ENCODE measurements around the gene SAMM50. TPM values are rescaled to one million over a fixed set of nuclear protein-coding genes. Genes with fewer than 3 reads are reported as not detected.

SAMM50 gene
- total and polyA plus RNA-seq, 10 of the 15 experiments (the other 5 are each of a cell fraction or from before 2014, with no cell fraction given) = 38.2 to 126 (median 62.4) TPM

- WGBS (ENCODE audit: insufficient coverage, insufficient replicate concordance, low lambda C conversion rate, missing lambda C conversion rate) = 86% methylated on average over 21 of the region's 21 CpGs
- Histone ChIP-seq H4K20me1 (ENCODE audit: control insufficient read depth, insufficient read depth) (0 out of 2 replicates have a peak, but pooled peaks cover 2% of the 10 kb centered on the region), H3K4me1 (ENCODE audit: control insufficient read depth, insufficient read depth, low read length) (peaks cover 23% of the 10 kb centered on the region), H3K27me3 (replicated peaks in 1 of 2; ENCODE audit: control insufficient read depth in 2 of 2, insufficient read depth in 2 of 2, low read length in 1 of 2) (no peaks in the 10 kb centered on the region), H3K79me2 (ENCODE audit: control insufficient read depth, insufficient read depth, low read length) (peaks cover 89% of the 10 kb centered on the region), H2AFZ (ENCODE audit: control insufficient read depth, low read depth, low read length) (no peak overlapping the region), H3K4me2 (ENCODE audit: control insufficient read depth, insufficient read depth) (peak overlapping the region; percentile 47), H3K9ac (ENCODE audit: control insufficient read depth, insufficient read depth, low read length) (no peak overlapping the region), H3K9me3 (replicated peaks; ENCODE audit: control insufficient read depth, insufficient read depth, low read length) (no peaks in the 10 kb centered on the region; the same call in 2 of the 3 replicates), H3K4me3 (no peak overlapping the region), H3K36me3 (ENCODE audit: control insufficient read depth in 2 of 2, insufficient read depth in 2 of 2, low read length in 1 of 2) (peaks cover 4 to 30% of the 10 kb centered on the region in 2 experiments), H3K27ac (ENCODE audit: control insufficient read depth, insufficient read depth) (peak overlapping the region; percentile 28; the same call in 1 of the 2 replicates)
- in situ Hi-C loops (cut with MboI) (loop anchor here (10.0 to 25.0 kb wide), 2 partner anchors 1107 to 1369 kb away; no protein-coding TSS in a partner anchor), intact Hi-C loops (cut with micrococcal nuclease; ENCODE audit: unreplicated experiment) (no loop called here)
- DNase-seq (ENCODE audit: low read depth, low spot score) = no peak
- ChIA-PET RAD21 (ENCODE audit: unreplicated experiment) (interaction anchor here (1.2 kb wide), 1 partner anchor 38 kb away, joined by 3 read pairs; no protein-coding TSS in a partner anchor), CTCF (interaction anchor here (2.9 kb wide), 1 partner anchor 38 kb away, joined by 12 read pairs; no protein-coding TSS in a partner anchor), POLR2A (interaction anchor here (0.6 kb wide), 1 partner anchor 9 kb away, joined by 3 read pairs; no protein-coding TSS in a partner anchor), SMC1A (ENCODE audit: uncharacterized antibody, unreplicated experiment) (interaction anchor here (1.1 to 1.6 kb wide), 5 partner anchors 11 to 38 kb away, joined by 3 to 5 read pairs (median 3); no protein-coding TSS in a partner anchor)
- no peak for FAIRE-seq
- ATAC-seq = no peak
- no TSS peak for BruUV-seq (replicated peaks)
- TF ChIP-seq KAT2A (conservative IDR thresholded peaks at IDR 0.05; ENCODE audit: control insufficient read depth, low read depth, low read length) (no peak), MLLT1 (IDR thresholded peaks at IDR 0.05) (0 out of 2 replicates have a peak, but pooled peaks have one; percentile 39)
Measured at GRCh38 chr22:44031158-44031952, 76.1 kb downstream of the SAMM50 start.

Measured in GM12878 (cell line).